ENCODE results near the gene TRIM8.

GRCh38 chr10:102599565-102600327, 44.5 kb upstream of the TRIM8 start:
- TF ChIP-seq CTCF (IDR thresholded peaks at IDR 0.05) (no peak), POLR2A (IDR thresholded peaks at IDR 0.05) (no peak)

Measured in lower leg skin (tissue), 3 donors.